HFFc6 (cell line): ENCODE results near the gene NCOR2. TPM values are rescaled to one million over a fixed set of nuclear protein-coding genes. Genes with fewer than 3 reads are reported as not detected.
A peak's percentile ranks its signal among the peaks of the same experiment; 100 is the strongest.

ENCODE experiments used
- DNase-seq: peaks from one replicate; pipeline ENCODE4 v3.0.0-alpha.2; 2018
- H3K27ac Mint-ChIP-seq: 2 replicates; pipeline ENCODE4 v1.8.0; 2020; ENCODE audit warnings: mild to moderate bottlenecking, mixed read lengths
- H3K27me3 Mint-ChIP-seq: 2 replicates; pipeline ENCODE4 v1.8.0; 2021; ENCODE audit warnings: mild to moderate bottlenecking, moderate library complexity, mixed read lengths; ENCODE audit not compliant: insufficient read depth
- H3K36me3 Mint-ChIP-seq: 2 replicates; pipeline ENCODE4 v1.8.0; 2021; ENCODE audit warnings: low read depth, mixed read lengths
- H3K4me1 Mint-ChIP-seq: 2 replicates; pipeline ENCODE4 v1.8.0; 2020; ENCODE audit warnings: low read depth, mixed read lengths
- H3K4me3 Mint-ChIP-seq: 2 replicates; pipeline ENCODE4 v1.8.0; 2020; ENCODE audit warnings: mild to moderate bottlenecking, moderate library complexity, mixed read lengths
- H3K9me3 Mint-ChIP-seq: 2 replicates; pipeline ENCODE4 v1.8.0; 2020; ENCODE audit warnings: mild to moderate bottlenecking, mixed read lengths
- total RNA-seq, 6 experiments: library from RNA; stranded (reverse); fragmentation: NEBNext Ultra II Directional; extraction: Animal tissue kit (Norgen Biotek cat#: 25700); gene quantifications; 2 replicates in 1 of 6; 3 replicates in 5 of 6; pipeline ENCODE4 v1.2.3, GENCODE V29; 2021
- TF ChIP-seq, protein P1 (sequence below): fragments of 200-600 bp; sonication (generic); IDR thresholded peaks from 2 replicates; pipeline ENCODE4 v1.5.0; 2021; ENCODE audit warnings: antibody characterized with exemption, mild to moderate bottlenecking

Gene NCOR2
- total RNA-seq, 6 experiments from 2014 or later: 237 to 249 (median 240) TPM

DNA sequence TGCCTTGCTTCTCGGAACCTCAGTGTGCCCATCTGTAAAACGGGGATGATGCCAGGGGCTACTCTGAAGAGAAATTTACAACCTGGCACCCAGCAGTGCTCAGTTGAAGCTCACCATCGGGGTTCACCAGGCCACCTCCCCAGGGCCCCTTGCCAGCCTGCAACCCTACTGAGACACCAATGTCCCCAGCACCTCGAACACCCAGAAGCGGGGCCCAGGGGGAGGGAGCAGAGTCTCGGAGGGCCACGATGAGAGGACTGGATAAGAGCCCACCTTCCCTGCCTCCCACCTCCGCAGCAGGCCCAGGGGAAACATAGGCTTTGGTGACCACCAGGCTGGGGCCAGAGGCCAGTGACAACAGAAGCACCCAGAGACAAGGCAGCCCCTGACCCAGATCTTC is 22.4 kb downstream of the NCOR2 start:
- TF ChIP-seq, protein P1, sequence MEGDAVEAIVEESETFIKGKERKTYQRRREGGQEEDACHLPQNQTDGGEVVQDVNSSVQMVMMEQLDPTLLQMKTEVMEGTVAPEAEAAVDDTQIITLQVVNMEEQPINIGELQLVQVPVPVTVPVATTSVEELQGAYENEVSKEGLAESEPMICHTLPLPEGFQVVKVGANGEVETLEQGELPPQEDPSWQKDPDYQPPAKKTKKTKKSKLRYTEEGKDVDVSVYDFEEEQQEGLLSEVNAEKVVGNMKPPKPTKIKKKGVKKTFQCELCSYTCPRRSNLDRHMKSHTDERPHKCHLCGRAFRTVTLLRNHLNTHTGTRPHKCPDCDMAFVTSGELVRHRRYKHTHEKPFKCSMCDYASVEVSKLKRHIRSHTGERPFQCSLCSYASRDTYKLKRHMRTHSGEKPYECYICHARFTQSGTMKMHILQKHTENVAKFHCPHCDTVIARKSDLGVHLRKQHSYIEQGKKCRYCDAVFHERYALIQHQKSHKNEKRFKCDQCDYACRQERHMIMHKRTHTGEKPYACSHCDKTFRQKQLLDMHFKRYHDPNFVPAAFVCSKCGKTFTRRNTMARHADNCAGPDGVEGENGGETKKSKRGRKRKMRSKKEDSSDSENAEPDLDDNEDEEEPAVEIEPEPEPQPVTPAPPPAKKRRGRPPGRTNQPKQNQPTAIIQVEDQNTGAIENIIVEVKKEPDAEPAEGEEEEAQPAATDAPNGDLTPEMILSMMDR: no peak
- Mint-ChIP-seq H3K27me3 (peaks cover 1% of the 10 kb centered on the region; the same call in 1 of the 2 replicates), H3K9me3 (no peaks in the 10 kb centered on the region), H3K36me3 (no peaks in the 10 kb centered on the region), H3K4me3 (no peak overlapping the region), H3K27ac (peak overlapping the region; percentile 67; the same call in 1 of the 2 replicates), H3K4me1 (peaks cover 20% of the 10 kb centered on the region)
- no peak for DNase-seq

DNA sequence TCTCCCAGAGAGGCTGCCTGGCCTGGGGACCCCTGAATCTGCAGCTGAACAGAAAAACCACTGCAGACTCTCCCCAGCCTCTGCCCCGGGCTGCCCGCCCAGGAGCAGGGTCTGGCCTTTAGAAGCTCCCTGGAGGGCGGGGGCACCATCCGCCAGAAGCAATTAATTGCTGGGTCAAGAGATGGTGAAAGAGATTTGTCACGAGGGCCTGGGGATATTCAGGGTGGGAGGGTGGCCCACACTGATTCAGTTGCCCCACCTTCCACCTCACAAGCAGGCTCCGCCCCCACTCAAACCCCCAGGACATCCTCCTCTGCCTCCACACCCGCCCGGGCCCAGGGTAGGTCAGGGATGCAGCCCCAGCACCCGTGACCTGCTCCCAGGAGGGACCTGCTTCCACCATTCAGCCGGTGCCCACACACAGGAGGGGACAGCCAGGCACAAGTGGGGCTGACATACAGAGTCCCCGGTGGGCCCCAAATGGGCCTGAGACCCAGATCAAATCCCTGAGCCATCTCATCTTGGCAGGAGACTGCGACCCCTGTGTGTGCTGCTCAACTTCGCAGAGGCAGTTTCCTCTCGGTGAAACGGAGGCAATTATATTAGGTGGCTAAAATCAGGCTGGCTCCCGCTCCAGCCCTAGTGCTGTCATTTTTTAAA is 23.0 kb downstream of the NCOR2 start:
- Mint-ChIP-seq H3K36me3 (no peaks in the 10 kb centered on the region), H3K4me3 (no peak overlapping the region), H3K27ac (no peak overlapping the region), H3K4me1 (peaks cover 20% of the 10 kb centered on the region), H3K9me3 (no peaks in the 10 kb centered on the region), H3K27me3 (peaks cover 1% of the 10 kb centered on the region; the same call in 1 of the 2 replicates)
- TF ChIP-seq, protein P1: no peak
- DNase-seq: no peak

DNA sequence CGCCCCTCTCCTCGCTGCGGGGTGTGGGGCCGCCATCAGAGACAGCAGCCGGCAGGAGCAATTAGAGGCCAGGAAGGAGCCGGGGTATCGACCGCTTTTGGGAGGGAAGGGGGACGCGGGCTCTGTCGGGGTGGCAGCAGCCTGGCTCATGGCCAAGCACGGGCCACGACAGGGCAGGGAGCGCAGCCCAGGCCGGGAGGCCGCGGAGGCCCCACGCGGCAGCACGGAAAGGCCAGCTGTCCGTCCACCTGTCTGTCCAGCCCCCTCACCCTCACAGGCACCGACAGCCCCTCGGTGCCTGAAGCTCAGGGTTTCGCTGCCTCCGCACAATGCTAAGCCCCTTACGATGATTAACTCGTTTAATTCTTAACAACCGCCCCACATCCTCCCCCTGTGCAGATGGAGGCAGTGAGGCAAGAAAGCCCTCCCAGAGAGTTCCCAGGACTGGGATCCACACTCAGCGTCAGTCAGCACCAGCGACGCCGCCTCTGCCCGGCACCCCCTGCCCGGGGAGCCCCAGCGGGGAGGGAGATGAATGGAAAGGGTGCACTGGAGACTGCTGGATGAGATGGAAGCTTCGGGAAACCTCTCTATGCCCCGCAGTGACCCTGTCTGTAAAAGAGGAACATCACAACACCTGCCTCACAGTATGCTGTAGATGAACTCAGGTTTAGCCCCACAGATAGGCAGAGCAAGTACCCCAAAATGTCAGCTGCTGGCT is 23.7 kb downstream of the NCOR2 start:
- peaks cover 1% of the 10 kb centered on the region; the same call in 1 of the 2 replicates for H3K27me3 Mint-ChIP-seq
- no peak for DNase-seq
- H3K27ac Mint-ChIP-seq: peak overlapping the region; percentile 58; the same call in 1 of the 2 replicates
- no peaks in the 10 kb centered on the region for H3K36me3 Mint-ChIP-seq
- no peak overlapping the region for H3K4me3 Mint-ChIP-seq
- peaks cover 22% of the 10 kb centered on the region for H3K4me1 Mint-ChIP-seq
- H3K9me3 Mint-ChIP-seq: no peaks in the 10 kb centered on the region
- TF ChIP-seq, protein P1: no peak

DNA sequence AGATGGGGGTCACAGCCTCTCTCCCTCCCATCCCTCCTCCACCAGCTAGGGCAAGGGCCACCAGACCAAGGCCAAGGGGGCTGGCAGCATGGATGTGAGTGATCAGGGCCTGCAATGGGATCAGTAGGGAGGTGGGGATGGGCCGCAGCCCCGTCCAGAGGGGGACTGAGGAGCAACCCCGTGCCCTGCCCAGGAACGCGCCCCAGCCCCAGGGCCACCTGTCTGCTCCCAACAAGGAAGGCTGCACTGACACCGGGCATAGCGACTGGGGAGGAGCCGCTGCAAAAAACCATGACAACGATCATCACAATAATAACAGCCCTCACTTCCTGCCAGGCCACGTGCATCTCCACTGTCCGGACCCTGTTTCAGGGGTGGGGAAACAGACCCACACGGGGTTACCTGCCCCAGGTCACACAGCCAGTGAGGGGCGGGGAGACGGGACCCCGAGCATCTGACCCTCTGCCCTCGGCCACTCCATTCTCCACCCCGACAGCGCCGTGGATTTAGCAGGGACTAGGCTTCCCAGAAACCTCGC is 24.3 kb downstream of the NCOR2 start:
- TF ChIP-seq, protein P1: no peak
- Mint-ChIP-seq H3K4me1 (peaks cover 24% of the 10 kb centered on the region), H3K27ac (peak overlapping the region; percentile 58; the same call in 1 of the 2 replicates), H3K9me3 (no peaks in the 10 kb centered on the region), H3K27me3 (peaks cover 1% of the 10 kb centered on the region; the same call in 1 of the 2 replicates), H3K4me3 (no peak overlapping the region), H3K36me3 (no peaks in the 10 kb centered on the region)
- no peak for DNase-seq

DNA sequence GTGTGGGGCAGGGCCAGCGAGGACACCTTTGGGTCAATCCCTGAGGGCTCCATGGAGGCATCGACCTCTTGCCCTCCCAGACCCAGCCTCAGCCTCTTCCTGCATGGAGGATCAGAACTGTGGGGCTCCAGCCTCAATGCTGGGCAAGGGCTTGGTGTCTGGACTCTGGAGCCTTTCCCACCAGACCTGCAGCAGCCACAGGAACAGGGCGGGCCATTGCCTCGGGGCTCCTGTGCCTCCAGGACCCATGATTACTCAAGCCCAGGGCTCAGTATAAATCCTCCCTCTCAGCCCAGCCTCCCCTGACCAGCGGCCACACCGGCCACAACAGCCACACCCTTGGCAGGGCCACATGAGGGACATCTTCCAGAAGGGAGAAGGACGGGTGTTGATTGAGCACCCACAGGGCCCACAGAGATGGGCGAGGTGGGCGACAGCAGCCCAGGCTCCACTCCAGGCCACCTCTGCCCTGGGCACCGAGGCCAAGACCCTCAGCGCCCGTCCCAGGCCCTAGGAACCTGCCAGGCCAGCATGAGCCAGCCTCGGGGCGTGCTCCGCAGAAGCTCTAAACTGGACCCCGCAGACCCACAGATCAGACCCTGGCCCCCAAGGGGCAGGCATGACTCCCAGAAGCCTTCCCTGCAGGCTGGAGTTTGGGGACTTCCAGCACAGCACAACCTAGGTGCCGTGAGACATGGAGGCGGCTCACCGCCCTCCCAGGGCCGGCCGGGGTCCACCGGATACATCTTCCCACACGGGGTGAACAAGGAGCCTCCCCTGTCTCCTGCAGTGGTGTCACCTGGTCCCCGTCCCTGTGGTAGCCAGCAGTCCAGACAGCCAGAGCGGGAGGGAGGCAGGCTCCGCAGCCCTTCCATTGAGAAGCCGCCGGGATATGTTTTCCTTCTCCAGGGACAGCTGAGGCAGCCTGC is 25.1 kb downstream of the NCOR2 start:
- H3K9me3 Mint-ChIP-seq: no peaks in the 10 kb centered on the region
- no peak overlapping the region for H3K4me3 Mint-ChIP-seq
- H3K36me3 Mint-ChIP-seq: no peaks in the 10 kb centered on the region
- peaks cover 32% of the 10 kb centered on the region for H3K4me1 Mint-ChIP-seq
- no peak for DNase-seq
- TF ChIP-seq, protein P1: no peak
- H3K27ac Mint-ChIP-seq: no peak overlapping the region
- peaks cover 1% of the 10 kb centered on the region; the same call in 1 of the 2 replicates for H3K27me3 Mint-ChIP-seq
